HG03457 (cell line): ENCODE results near the gene ZNF341.
"Not testable (repeated sequence)": the region's sequence is repeated elsewhere in the genome, so short reads cannot be mapped to it uniquely, and the experiment has no call there.

ENCODE experiments used
- ATAC-seq: cut with Tn5 transposase; IDR thresholded peaks from one replicate; pipeline ENCODE4 v1.9.1; 2021; ENCODE audit warnings: moderate number of reproducible peaks; ENCODE audit not compliant: unreplicated experiment

ZNF341 gene

GRCh38 chr20:33731693-33732165 is at the start of gene ZNF341:
Gene ZNF341, plus strand, starts transcription at chr20:33731996. Its CDS starts 26 bp downstream, at chr20:33732022.
- ATAC-seq: peak; percentile 64

GRCh38 chr20:33684533-33685327 is 47.1 kb upstream of the ZNF341 start:
- ATAC-seq: no peak

- ATAC-seq: peak; percentile 18
Observed at GRCh38 chr20:33685328-33686099, 46.3 kb upstream of the ZNF341 start.

GRCh38 chr20:33686100-33686983 is 45.5 kb upstream of the ZNF341 start, which contains the start of gene E2F1:
Gene E2F1, minus strand, starts transcription at chr20:33686385. Its CDS starts 121 bp downstream, at chr20:33686264.
- ATAC-seq: peak; percentile 71

- ATAC-seq: no peak
Observed at GRCh38 chr20:33686984-33687366, 44.8 kb upstream of the ZNF341 start.

GRCh38 chr20:33687370-33687915 is 44.4 kb upstream of the ZNF341 start:
- no peak for ATAC-seq

GRCh38 chr20:33687993-33688937 is 43.5 kb upstream of the ZNF341 start:
- no peak for ATAC-seq

- no peak for ATAC-seq
Observed at GRCh38 chr20:33688938-33689424, 42.8 kb upstream of the ZNF341 start.

- no peak for ATAC-seq
Observed at GRCh38 chr20:33689493-33689892, 42.3 kb upstream of the ZNF341 start.

- no peak for ATAC-seq
Observed at GRCh38 chr20:33689973-33690372, 41.8 kb upstream of the ZNF341 start.

GRCh38 chr20:33693289-33693688 is 38.5 kb upstream of the ZNF341 start:
- ATAC-seq: no peak

GRCh38 chr20:33693741-33694638 is 37.8 kb upstream of the ZNF341 start:
- ATAC-seq: no peak

GRCh38 chr20:33694639-33695012 is 37.2 kb upstream of the ZNF341 start:
- no peak for ATAC-seq

- no peak for ATAC-seq
Observed at GRCh38 chr20:33696448-33696847, 35.3 kb upstream of the ZNF341 start.

- no peak for ATAC-seq
Observed at GRCh38 chr20:33697129-33697528, 34.7 kb upstream of the ZNF341 start.

GRCh38 chr20:33698966-33699365 is 32.8 kb upstream of the ZNF341 start:
- not testable (repeated sequence) for ATAC-seq

GRCh38 chr20:33700696-33701441 is 30.9 kb upstream of the ZNF341 start:
- not testable (repeated sequence) for ATAC-seq
